ENCODE measurements around the gene GALNT2.

The GALNT2 gene

GRCh38 chr1:230176326-230176725 is 109.3 kb downstream of the GALNT2 start:
- DNase-seq (ENCODE audit: low read depth in 2 of 2, low spot score in 1 of 2), result no peak

DNA sequence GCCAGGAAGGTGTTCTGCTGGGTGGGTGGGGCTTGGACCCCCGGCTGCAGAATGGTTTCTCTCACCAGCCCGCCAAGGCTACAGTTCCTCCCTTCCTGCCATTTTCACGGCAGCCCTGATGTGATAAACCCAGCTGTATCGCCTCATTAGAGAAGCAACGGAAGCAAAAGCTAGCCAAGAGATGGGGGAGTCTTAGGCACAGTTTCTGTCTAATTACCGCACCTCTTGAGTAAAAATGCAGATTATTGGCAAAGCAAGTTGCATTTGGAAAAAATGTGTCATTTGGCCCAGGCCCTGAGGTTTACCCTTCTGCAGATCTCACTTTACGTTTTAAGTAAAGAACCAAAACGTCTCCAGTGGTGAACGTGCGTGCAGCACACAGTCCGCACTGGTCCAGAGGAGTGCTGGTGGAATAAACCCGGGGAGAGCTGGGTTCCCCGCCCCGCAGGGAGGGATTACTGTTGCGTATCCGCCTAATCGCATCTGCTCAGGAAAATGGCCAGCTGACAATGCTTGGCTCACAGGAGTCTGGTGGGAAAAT is 109.9 kb downstream of the GALNT2 start:
- no peak for DNase-seq (ENCODE audit: low read depth in 2 of 2, low spot score in 1 of 2)

- DNase-seq (ENCODE audit: low read depth in 2 of 2, low spot score in 1 of 2), result no peak
Observed at GRCh38 chr1:230179249-230179648, 112.2 kb downstream of the GALNT2 start.

- no peak for DNase-seq (ENCODE audit: low read depth in 2 of 2, low spot score in 1 of 2)
Observed at GRCh38 chr1:230185076-230186001, 118.3 kb downstream of the GALNT2 start.

DNA sequence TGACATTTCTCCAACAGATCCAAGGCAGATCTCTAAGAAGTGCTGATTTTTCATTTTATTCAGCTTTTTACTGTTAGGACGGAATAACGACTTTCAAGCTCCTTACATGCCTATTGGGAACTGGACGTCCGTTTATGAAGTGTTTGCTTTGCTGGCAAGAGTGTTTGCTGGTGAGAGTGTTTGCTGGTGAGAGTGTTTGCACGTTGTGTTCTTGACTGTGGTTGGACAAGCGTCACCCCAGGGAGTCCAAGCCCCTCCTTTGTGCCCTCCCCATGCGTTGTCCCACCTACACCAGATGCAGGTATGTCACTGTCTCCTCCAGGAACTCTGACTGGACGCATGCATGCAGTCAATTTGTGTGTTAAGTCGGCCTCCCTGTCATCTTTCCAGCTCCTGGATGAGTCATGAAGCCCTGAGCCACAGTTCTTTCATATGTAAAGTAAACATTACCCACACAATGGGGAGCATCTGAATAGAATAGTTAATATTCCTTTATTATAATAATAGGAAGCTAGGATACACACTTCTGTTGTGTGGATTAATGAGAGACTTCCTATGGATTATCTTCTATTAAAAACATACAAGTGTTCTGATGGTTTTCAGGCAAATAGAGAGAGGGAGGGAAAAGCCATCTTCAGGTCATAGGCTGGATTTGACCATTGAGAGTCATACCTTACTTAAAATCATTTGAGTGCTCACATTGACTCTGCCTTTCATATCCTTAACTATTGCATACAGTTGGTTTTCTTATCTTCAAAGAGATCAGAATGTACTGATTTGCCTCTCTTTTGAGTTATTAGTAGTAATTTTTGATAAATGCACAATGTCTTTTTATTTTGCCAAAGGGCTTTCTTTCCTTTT is 119.2 kb downstream of the GALNT2 start:
- DNase-seq (ENCODE audit: low read depth in 2 of 2, low spot score in 1 of 2), result no peak

GRCh38 chr1:230186874-230187273 is 119.8 kb downstream of the GALNT2 start:
- no peak for DNase-seq (ENCODE audit: low read depth in 2 of 2, low spot score in 1 of 2)

GRCh38 chr1:230187290-230187689 is 120.3 kb downstream of the GALNT2 start:
- no peak for DNase-seq (ENCODE audit: low read depth in 2 of 2, low spot score in 1 of 2)

- DNase-seq (ENCODE audit: low read depth in 2 of 2, low spot score in 1 of 2), result no peak
Observed at GRCh38 chr1:230188826-230189225, 121.8 kb downstream of the GALNT2 start.

DNA sequence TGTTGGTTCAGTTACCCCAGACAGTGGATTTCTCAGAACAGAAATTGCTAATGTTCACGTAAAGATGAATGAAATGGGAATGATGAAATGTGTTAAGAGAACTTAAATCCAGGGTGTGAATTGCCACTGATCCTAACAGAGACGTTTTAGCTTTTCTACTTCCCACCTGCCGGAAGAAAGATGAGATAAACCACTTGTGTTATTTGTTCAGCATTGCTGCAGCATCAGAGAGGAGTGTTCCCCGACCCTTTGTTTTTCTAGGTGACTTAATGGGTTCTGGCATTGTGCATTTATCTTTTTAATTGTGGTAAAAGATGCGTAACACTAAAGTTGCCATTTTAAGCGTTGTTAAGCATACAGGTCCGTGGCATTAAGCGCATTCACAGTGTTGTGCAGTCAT is 122.3 kb downstream of the GALNT2 start:
- DNase-seq (ENCODE audit: low read depth in 2 of 2, low spot score in 1 of 2), result no peak

GRCh38 chr1:230189824-230190223 is 122.8 kb downstream of the GALNT2 start:
- no peak for DNase-seq (ENCODE audit: low read depth in 2 of 2, low spot score in 1 of 2)

- no peak for DNase-seq (ENCODE audit: low read depth in 2 of 2, low spot score in 1 of 2)
Observed at GRCh38 chr1:230191079-230191804, 124.2 kb downstream of the GALNT2 start.

GRCh38 chr1:230191855-230192254 is 124.8 kb downstream of the GALNT2 start:
- DNase-seq (ENCODE audit: low read depth in 2 of 2, low spot score in 1 of 2), result no peak

DNA sequence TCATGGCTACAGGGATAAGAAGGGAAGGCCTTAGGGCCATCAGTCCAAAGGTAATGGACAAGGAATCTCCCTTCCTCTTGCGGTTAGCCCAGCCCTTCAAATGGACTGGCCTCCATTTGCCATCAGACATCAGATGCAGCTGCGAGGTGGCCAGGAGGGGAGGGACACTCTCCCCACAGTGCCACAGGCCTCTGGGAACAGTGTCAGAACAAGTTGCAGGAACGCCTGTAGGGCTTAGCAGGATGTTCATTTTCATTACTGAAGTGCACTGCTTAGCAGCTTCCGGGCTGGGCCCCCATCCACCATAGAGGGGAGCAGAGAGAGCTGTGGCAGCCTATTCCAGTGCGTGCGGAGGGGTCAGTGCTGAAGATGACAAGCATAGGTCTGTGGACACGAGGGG is 127.5 kb downstream of the GALNT2 start:
- no peak for DNase-seq (ENCODE audit: low read depth in 2 of 2, low spot score in 1 of 2)

- no peak for DNase-seq (ENCODE audit: low read depth in 2 of 2, low spot score in 1 of 2)
Observed at GRCh38 chr1:230195199-230195598, 128.2 kb downstream of the GALNT2 start.

- DNase-seq (ENCODE audit: low read depth in 2 of 2, low spot score in 1 of 2), result no peak
Observed at GRCh38 chr1:230196077-230196476, 129.0 kb downstream of the GALNT2 start.

- no peak for DNase-seq (ENCODE audit: low read depth in 2 of 2, low spot score in 1 of 2)
Observed at GRCh38 chr1:230197644-230198567, 130.9 kb downstream of the GALNT2 start.

DNA sequence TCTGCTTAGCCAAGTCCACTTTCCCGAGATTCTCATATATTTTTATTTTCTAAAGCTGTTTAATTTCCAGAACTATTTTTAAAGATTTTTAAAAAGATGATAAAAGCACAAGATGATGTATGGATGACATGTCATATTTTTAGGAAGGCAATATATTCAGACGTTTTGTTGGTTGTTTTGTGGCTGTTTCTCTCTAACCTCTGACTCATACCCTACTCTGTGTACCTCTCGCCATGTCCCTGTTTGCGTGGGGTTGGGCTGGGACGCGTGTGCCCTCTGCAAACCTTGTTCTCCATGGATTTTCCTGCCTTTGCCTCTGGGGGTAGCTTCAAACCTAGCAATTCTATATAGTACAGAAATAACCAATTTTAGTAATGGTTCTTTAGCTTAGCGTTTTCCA is 132.0 kb downstream of the GALNT2 start:
- DNase-seq (ENCODE audit: low read depth in 2 of 2, low spot score in 1 of 2), result no peak

GRCh38 chr1:230199554-230199953 is 132.5 kb downstream of the GALNT2 start:
- no peak for DNase-seq (ENCODE audit: low read depth in 2 of 2, low spot score in 1 of 2)

DNA sequence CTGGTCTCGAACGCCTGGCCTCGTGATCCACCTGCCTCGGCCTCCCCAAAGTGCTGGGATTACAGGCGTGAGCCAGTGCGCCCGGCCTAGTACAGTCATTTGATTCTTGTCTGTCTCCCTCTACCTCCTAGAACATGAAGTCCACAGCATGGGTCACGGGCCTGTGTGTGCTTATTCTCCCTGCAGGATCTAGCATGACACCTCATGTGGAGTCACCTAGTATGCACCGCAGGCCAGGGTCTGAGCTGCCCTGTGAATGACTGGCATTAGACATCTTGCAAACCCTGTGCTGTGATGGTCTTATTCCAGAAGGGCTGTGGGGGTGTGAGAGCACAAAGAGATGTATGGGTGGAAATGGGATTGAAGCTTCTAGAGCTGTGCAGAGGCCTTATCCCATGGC is 133.2 kb downstream of the GALNT2 start:
- DNase-seq (ENCODE audit: low read depth in 2 of 2, low spot score in 1 of 2), result no peak

- no peak for DNase-seq (ENCODE audit: low read depth in 2 of 2, low spot score in 1 of 2)
Observed at GRCh38 chr1:230201445-230201844, 134.4 kb downstream of the GALNT2 start.
